ENCODE results near the gene SIVA1. TPM values are rescaled to one million over a fixed set of nuclear protein-coding genes. Genes with fewer than 3 reads are reported as not detected.
A peak's percentile ranks its signal among the peaks of the same experiment; 100 is the strongest.

SIVA1 gene
- total RNA-seq, 3 donors from 2014 or later (not counting 1 experiment from before 2014, with no cell fraction given): 59.7 to 74.8 (median 59.8) TPM

DNA sequence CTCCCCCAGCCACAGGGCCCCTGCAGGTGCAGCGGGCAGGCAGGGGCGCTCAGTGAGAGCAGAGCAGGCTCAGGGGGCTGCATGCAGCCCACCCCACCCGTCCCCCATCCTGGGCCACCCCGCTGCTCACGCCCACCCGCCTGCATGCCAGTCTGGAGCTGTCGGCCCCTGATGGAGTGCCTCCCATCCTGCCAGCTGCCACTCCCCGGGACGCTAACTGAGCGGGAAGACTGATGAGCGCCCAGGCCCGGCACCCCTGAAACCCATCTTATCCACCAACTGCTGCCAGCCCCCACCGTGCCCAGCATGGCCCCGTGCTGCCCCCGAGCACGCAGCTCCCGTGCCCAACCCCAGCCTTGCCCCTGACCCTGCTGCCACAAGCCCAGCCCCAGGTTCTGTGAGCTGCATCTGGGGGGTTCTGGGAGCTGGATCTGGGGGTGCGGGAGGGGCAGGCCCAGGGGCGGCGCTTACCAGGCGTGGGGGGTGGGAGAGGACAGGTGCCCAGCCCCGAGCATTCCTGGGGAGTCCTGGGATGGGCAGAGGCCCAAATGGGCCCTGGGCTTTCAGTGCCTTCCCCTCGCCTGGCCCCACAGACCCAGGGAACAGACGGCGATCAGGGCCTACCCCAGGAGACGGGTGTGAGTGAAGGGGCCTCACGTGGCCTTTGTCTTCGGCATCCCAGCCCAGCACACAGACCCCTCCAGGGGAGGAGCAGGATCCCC is 29.3 kb downstream of the SIVA1 start:
- Histone ChIP-seq H3K27ac (ENCODE audit: low read length) (no peak overlapping the region), H3K36me3 (ENCODE audit: control insufficient read depth, insufficient read depth, low read length) (peaks cover 10% of the 10 kb centered on the region), H3K9me3 (ENCODE audit: control insufficient read depth, insufficient read depth, low read length) (no peaks in the 10 kb centered on the region), H3K4me1 (ENCODE audit: control insufficient read depth, insufficient read depth, low read length) (peaks cover 21% of the 10 kb centered on the region), H3K27me3 (ENCODE audit: control insufficient read depth, insufficient read depth, low read length) (no peaks in the 10 kb centered on the region), H3K4me3 (ENCODE audit: low read length) (no peak overlapping the region)
- H3K4me3 Mint-ChIP-seq: no peak overlapping the region
- ATAC-seq (no peak), DNase-seq (no peak)
- no peak overlapping the region for H3K27ac Mint-ChIP-seq
- H3K4me1 Mint-ChIP-seq: peaks cover 0 to 22% of the 10 kb centered on the region in 2 donors
- TF ChIP-seq, protein P1, sequence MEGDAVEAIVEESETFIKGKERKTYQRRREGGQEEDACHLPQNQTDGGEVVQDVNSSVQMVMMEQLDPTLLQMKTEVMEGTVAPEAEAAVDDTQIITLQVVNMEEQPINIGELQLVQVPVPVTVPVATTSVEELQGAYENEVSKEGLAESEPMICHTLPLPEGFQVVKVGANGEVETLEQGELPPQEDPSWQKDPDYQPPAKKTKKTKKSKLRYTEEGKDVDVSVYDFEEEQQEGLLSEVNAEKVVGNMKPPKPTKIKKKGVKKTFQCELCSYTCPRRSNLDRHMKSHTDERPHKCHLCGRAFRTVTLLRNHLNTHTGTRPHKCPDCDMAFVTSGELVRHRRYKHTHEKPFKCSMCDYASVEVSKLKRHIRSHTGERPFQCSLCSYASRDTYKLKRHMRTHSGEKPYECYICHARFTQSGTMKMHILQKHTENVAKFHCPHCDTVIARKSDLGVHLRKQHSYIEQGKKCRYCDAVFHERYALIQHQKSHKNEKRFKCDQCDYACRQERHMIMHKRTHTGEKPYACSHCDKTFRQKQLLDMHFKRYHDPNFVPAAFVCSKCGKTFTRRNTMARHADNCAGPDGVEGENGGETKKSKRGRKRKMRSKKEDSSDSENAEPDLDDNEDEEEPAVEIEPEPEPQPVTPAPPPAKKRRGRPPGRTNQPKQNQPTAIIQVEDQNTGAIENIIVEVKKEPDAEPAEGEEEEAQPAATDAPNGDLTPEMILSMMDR (IDR thresholded peaks at IDR 0.05): no peak
- intact Hi-C loops (cut with micrococcal nuclease): no loop called here
- H3K27me3 Mint-ChIP-seq (ENCODE audit: low read depth in 2 of 2): no peaks in the 10 kb centered on the region
- WGBS (ENCODE audit: insufficient coverage): 97% methylated on average over 28 of the region's 28 CpGs
- no peaks in the 10 kb centered on the region for H3K36me3 Mint-ChIP-seq
- H3K9me3 Mint-ChIP-seq: no peaks in the 10 kb centered on the region

DNA sequence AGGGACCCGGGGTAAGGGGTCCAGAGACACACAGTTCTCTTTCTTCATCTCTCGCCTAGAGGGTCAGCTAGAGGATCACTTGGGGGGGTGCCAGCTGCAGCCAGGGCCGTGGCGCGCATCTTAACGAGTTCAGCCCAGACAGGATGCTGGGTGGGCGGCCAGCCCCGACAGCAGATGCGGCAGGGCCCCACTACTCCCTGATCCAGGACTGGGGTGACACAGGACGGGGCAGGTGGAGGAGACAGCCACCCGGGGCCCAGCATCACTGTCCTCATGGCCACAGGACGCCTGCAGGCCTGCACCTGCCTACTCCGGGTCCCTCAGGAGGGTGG is 29.8 kb downstream of the SIVA1 start:
- Histone ChIP-seq H3K4me3 (ENCODE audit: low read length) (no peak overlapping the region), H3K27ac (ENCODE audit: low read length) (no peak overlapping the region), H3K27me3 (ENCODE audit: control insufficient read depth, insufficient read depth, low read length) (no peaks in the 10 kb centered on the region), H3K9me3 (ENCODE audit: control insufficient read depth, insufficient read depth, low read length) (no peaks in the 10 kb centered on the region), H3K4me1 (ENCODE audit: control insufficient read depth, insufficient read depth, low read length) (peaks cover 26% of the 10 kb centered on the region), H3K36me3 (ENCODE audit: control insufficient read depth, insufficient read depth, low read length) (peaks cover 10% of the 10 kb centered on the region)
- TF ChIP-seq, protein P1 (IDR thresholded peaks at IDR 0.05): no peak
- ATAC-seq (no peak), DNase-seq (no peak)
- H3K27me3 Mint-ChIP-seq (ENCODE audit: low read depth in 2 of 2): no peaks in the 10 kb centered on the region
- H3K9me3 Mint-ChIP-seq: no peaks in the 10 kb centered on the region
- H3K4me1 Mint-ChIP-seq: peaks cover 0 to 23% of the 10 kb centered on the region in 2 donors
- WGBS (ENCODE audit: insufficient coverage): 82% methylated on average over 13 of the region's 13 CpGs
- H3K27ac Mint-ChIP-seq: peak overlapping the region in 1 of 2 donors; percentile 74
- intact Hi-C loops (cut with micrococcal nuclease): no loop called here
- H3K36me3 Mint-ChIP-seq: no peaks in the 10 kb centered on the region
- no peak overlapping the region for H3K4me3 Mint-ChIP-seq

DNA sequence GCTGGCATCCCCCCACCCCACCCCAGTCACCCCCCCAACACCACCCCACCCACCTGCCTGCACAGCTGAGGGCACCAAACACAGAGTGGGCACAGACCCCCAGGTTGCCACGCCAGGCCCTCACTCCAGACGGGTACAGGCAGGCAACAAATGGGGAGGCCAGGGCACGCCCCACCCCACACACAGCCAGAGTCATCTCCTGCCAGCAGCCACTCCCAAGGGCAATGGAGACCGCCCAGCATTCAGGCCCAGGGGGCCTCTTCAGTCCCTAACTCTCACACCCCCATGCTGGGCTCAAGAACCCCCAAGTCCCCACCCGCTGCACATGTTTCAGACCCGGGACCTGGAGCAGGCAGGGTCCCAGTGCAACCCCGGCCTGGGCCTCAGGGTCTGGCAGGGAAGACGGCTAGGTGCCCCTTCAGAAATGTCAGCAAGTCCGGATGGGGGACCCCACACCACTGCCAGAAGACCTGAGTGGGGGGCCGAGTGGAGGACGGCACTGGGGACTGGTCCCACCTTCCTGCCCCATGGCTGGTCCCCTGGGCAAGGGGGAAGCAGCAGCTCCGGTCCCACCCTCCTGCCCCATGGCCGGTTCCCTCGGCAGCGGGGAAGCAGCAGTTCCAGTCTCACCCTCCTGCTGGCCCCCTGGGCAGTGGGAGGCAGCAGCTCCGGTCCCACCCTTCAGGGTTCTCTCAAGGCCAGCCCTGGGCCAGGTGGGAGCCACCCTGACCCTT is 30.7 kb downstream of the SIVA1 start:
- Mint-ChIP-seq H3K4me3 (no peak overlapping the region), H3K27me3 (ENCODE audit: low read depth in 2 of 2) (no peaks in the 10 kb centered on the region), H3K9me3 (no peaks in the 10 kb centered on the region), H3K36me3 (no peaks in the 10 kb centered on the region), H3K27ac (peak overlapping the region in 1 of 2 donors; percentile 74), H3K4me1 (peaks cover 0 to 25% of the 10 kb centered on the region in 2 donors)
- ATAC-seq: no peak
- WGBS (ENCODE audit: insufficient coverage): 93% methylated on average over 16 of the region's 16 CpGs
- no peak overlapping the region for H3K4me3 ChIP-seq (ENCODE audit: low read length)
- peaks cover 35% of the 10 kb centered on the region for H3K4me1 ChIP-seq (ENCODE audit: control insufficient read depth, insufficient read depth, low read length)
- no peak for DNase-seq
- intact Hi-C loops (cut with micrococcal nuclease): no loop called here
- no peaks in the 10 kb centered on the region for H3K9me3 ChIP-seq (ENCODE audit: control insufficient read depth, insufficient read depth, low read length)
- TF ChIP-seq, protein P1 (IDR thresholded peaks at IDR 0.05): no peak
- no peak overlapping the region for H3K27ac ChIP-seq (ENCODE audit: low read length)
- no peaks in the 10 kb centered on the region for H3K27me3 ChIP-seq (ENCODE audit: control insufficient read depth, insufficient read depth, low read length)
- peaks cover 8% of the 10 kb centered on the region for H3K36me3 ChIP-seq (ENCODE audit: control insufficient read depth, insufficient read depth, low read length)
